GM11168 (cell line): Measurements from ENCODE around the gene TUSC2.
"Not testable (repeated sequence)": the region's sequence is repeated elsewhere in the genome, so short reads cannot be mapped to it uniquely, and the experiment has no call there.

Experiments used
- in situ Hi-C: fragments of 300-500 bp; cut with MboI; formaldehyde crosslinking; loops from one replicate; pipeline ENCODE4 v1.12.0; 2022; ENCODE audit warnings: low sequenced_read_pairs; ENCODE audit not compliant: unreplicated experiment

The TUSC2 gene

GRCh38 chr3:50319894-50320625, 8.0 kb downstream of the TUSC2 start:
- in situ Hi-C loops = no loop called here

- in situ Hi-C loops = no loop called here
Observed at GRCh38 chr3:50319181-50319893, 8.7 kb downstream of the TUSC2 start.

GRCh38 chr3:50318615-50319014, 9.4 kb downstream of the TUSC2 start:
- in situ Hi-C loops = no loop called here

GRCh38 chr3:50318163-50318562, 9.9 kb downstream of the TUSC2 start:
- in situ Hi-C loops = no loop called here

- in situ Hi-C loops = no loop called here
Observed at GRCh38 chr3:50317300-50317699, 10.7 kb downstream of the TUSC2 start.

GRCh38 chr3:50316657-50317242, 11.3 kb downstream of the TUSC2 start:
- in situ Hi-C loops = no loop called here

- in situ Hi-C loops = no loop called here
Observed at GRCh38 chr3:50314816-50315215, 13.2 kb downstream of the TUSC2 start.

GRCh38 chr3:50314342-50314741, 13.7 kb downstream of the TUSC2 start:
- in situ Hi-C loops = no loop called here

- in situ Hi-C loops = not testable (repeated sequence)
Observed at GRCh38 chr3:50312041-50312440, 16.0 kb downstream of the TUSC2 start.

- in situ Hi-C loops = no loop called here
Observed at GRCh38 chr3:50304601-50305000, 23.4 kb downstream of the TUSC2 start.

- in situ Hi-C loops = no loop called here
Observed at GRCh38 chr3:50303013-50303815, 24.8 kb downstream of the TUSC2 start, which contains the start of gene HYAL1. Gene HYAL1, minus strand, starts transcription at chr3:50303574. Its CDS starts 618 bp downstream, at chr3:50302956.

GRCh38 chr3:50302095-50303012, 25.7 kb downstream of the TUSC2 start:
- in situ Hi-C loops = no loop called here

GRCh38 chr3:50300681-50301254, 27.3 kb downstream of the TUSC2 start:
- in situ Hi-C loops = no loop called here

GRCh38 chr3:50299929-50300680, 27.9 kb downstream of the TUSC2 start:
- in situ Hi-C loops = no loop called here

GRCh38 chr3:50299638-50299928, 28.4 kb downstream of the TUSC2 start:
- in situ Hi-C loops = no loop called here

GRCh38 chr3:50298836-50299637, 29.0 kb downstream of the TUSC2 start, which contains the start of the genes HYAL3 and NAA80:
Gene HYAL3, minus strand, starts transcription at chr3:50299405. Its CDS starts 3,803 bp downstream, at chr3:50295602.
Gene NAA80, minus strand, starts transcription at chr3:50299405. Its CDS starts 1,942 bp downstream, at chr3:50297463.
- in situ Hi-C loops = no loop called here

GRCh38 chr3:50297896-50298725, 29.9 kb downstream of the TUSC2 start:
- in situ Hi-C loops = no loop called here
